Measurements from ENCODE around the gene CACNA1I.

The CACNA1I gene

DNA sequence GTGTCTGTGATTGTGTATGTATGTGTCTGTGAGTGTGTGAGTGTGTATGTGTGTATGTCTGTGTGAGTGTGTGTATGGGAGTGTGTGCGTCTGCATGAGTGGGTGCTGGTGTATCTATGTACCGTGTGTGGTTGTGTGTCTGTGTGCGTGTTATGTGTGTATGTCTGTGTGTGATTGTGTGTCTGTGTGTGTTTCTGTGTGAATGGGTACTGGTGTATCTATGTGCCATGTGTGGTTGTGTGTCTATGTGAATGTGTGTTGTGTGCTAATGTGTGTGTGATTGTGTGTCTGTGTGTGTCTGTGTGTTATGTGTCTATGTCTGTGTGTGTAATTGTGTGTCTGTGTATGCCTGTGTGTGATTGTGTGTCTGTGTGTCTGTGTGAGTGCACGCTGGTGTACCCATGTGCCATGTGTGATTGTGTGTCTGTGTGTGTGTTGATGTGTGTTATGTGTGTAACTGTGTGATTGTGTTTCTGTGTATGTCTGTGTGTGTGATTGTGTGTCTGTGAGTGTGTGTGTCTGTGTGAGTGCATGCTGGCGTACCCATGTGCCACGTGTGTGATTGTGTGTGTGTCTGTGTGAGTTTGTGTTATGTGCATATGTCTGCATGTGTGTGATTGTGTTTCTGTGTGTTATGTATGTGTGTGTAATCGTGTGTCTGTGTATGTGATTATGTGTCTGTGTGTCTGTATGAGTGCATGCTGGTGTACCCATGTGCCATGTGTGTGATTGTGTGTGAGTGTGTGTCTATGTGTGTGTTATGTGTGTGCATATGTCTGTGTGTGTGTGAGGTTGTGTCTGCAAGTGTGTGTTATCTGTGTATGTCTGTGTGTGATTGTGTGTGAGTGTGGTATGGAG is 6.8 kb upstream of the CACNA1I start:
- no peak overlapping the region for H3K27ac ChIP-seq
- no peak overlapping the region for H3K4me3 ChIP-seq

DNA sequence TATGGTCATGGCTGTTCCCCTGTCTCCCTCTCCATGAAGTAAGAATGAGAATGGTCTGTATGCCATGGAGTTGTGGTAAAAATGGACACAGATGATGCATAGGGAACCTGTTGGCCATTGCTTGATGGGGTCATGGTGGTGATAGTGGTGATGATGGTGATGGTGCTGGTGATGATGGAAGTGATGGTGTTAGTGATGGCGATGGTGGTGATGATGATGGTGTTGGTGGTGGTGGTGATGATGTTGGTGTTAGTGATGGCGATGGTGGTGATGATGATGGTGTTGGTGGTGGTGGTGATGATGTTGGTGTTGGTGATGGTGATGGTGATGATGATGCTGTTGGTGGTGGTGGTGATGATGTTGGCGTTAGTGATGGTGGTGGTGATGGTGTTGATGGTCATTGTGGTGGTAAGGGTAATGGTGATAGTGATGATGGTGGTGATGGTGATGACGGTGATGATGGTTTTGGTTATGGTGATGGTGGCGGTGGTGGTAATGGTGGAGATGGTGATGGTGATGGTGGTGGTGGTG is 5.1 kb upstream of the CACNA1I start:
- no peak overlapping the region for H3K27ac ChIP-seq
- H3K4me3 ChIP-seq: no peak overlapping the region

- Histone ChIP-seq H3K27ac (no peak overlapping the region), H3K4me3 (no peak overlapping the region)
Measured at GRCh38 chr22:39567135-39567946, 3.2 kb upstream of the CACNA1I start.

GRCh38 chr22:39568278-39568981 is 2.1 kb upstream of the CACNA1I start:
- H3K27ac ChIP-seq: no peak overlapping the region
- no peak overlapping the region for H3K4me3 ChIP-seq

GRCh38 chr22:39569066-39569465 is 1.5 kb upstream of the CACNA1I start:
- Histone ChIP-seq H3K4me3 (no peak overlapping the region), H3K27ac (no peak overlapping the region)

DNA sequence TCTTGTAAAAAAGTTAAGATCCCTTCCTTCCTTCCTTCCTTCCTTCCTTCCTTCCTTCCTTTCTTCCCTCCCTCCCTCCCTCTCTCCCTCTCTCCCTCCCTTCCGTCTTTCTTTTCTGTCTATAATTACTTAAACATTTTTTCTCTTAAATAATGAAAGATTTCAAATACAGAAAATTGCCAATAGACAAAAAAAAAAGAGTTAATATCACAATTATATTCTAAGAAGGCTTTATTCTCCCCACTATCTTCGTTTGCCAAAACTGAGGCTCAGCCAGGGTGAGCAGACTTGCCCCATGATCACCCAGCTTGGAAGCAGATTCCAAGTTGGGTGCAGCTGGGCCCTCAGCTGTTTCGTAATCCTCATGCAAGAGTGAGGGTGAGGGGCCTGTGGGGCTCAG is 327 bp upstream of the CACNA1I start:
- Histone ChIP-seq H3K4me3 (no peak overlapping the region), H3K27ac (no peak overlapping the region)

DNA sequence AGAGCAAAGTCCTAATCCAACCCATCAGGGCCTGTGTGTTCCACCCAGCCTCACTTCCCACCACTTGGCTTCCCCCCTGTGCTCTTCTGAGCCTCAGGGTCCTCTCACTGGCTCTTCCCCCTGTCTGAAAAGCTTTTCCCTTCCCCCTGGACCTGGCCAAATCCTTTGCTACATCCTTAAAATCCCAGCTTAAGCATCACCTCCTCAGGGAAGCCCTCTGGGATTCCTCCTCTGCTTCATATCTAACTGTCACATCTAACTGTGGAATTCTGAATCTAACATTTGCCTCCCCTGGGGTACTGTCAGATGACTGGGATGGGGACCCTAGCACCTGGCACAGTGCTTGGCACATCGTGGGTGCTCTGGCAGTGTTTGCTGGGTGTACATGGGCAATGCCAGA is 985 bp downstream of the CACNA1I start:
- no peak overlapping the region for H3K4me3 ChIP-seq
- H3K27ac ChIP-seq: no peak overlapping the region

- Histone ChIP-seq H3K4me3 (no peak overlapping the region), H3K27ac (no peak overlapping the region)
Measured at GRCh38 chr22:39574779-39575551, 4.4 kb downstream of the CACNA1I start.

DNA sequence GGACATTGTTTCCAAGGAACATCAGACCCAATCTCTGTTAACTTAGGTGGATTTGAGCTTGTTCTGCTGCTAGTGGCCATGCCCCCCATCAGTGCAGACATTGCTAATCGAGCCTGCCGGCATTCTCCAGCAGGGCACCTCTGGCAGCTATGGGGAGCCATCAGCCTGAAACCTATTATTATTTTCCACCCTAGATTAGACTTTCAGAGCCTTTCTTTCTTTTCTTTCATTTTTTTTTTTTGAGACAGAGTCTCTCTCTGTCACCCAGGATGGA is 4.9 kb downstream of the CACNA1I start:
- Histone ChIP-seq H3K4me3 (no peak overlapping the region), H3K27ac (no peak overlapping the region)

- H3K4me3 ChIP-seq: no peak overlapping the region
- no peak overlapping the region for H3K27ac ChIP-seq
Measured at GRCh38 chr22:39576027-39576426, 5.5 kb downstream of the CACNA1I start.

- H3K27ac ChIP-seq: no peak overlapping the region
- no peak overlapping the region for H3K4me3 ChIP-seq
Measured at GRCh38 chr22:39577366-39577765, 6.8 kb downstream of the CACNA1I start.

- no peak overlapping the region for H3K27ac ChIP-seq
- no peak overlapping the region for H3K4me3 ChIP-seq
Measured at GRCh38 chr22:39577900-39578299, 7.3 kb downstream of the CACNA1I start.

DNA sequence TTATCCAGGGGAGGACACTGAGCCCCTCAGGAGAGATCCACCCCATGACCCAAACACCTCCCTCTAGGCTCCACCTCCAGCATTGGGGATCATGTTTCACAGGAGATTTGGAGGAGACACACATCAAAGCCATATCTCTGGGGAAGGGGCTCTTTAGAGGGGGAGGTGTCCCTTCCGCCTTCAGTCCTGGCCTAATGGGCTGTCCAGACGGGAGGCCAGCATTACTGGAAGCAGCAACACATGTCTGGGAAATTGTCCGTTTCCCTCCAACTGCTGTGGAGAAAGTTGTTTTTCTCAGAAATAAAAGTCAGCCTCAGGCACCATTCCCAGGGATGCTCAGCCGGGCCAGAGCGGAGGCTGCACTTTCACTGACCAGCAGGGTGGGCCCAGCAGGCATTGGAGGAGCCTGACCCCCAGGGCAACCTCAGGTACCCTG is 9.5 kb downstream of the CACNA1I start:
- no peak overlapping the region for H3K4me3 ChIP-seq
- H3K27ac ChIP-seq: no peak overlapping the region

GRCh38 chr22:39580795-39581194 is 10.2 kb downstream of the CACNA1I start:
- H3K27ac ChIP-seq: no peak overlapping the region

DNA sequence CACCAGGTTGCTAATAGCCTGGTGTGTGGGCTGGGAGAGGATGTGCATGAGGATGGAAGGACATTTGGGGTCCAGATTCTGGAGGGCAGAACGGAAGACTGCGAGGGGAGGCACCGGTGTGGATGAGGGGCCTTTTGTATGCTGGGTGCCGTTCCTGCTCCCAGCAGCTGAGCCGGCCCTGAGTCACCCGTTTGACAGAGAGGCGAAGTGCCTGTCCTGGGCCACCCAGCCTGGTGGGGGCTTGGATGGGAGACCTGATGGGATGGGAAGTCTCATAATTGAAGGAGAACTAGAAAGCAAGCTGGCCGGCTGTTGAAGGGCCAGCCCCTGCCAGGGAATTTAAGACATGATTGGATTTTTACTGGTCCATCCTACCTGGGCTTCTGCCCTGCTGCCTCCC is 10.8 kb downstream of the CACNA1I start:
- H3K27ac ChIP-seq: no peak overlapping the region

More at GRCh38 chr22:39580795-39581194, 10.2 kb downstream of the CACNA1I start:
- H3K4me3 ChIP-seq: no peak overlapping the region

GRCh38 chr22:39583066-39583667 is 12.6 kb downstream of the CACNA1I start:
- H3K4me3 ChIP-seq: no peak overlapping the region
- no peak overlapping the region for H3K27ac ChIP-seq

More for the DNA sequence above, 10.8 kb downstream of the CACNA1I start:
- H3K4me3 ChIP-seq: no peak overlapping the region

- H3K4me3 ChIP-seq: no peak overlapping the region
- no peak overlapping the region for H3K27ac ChIP-seq
Measured at GRCh38 chr22:39589875-39590274, 19.3 kb downstream of the CACNA1I start.

DNA sequence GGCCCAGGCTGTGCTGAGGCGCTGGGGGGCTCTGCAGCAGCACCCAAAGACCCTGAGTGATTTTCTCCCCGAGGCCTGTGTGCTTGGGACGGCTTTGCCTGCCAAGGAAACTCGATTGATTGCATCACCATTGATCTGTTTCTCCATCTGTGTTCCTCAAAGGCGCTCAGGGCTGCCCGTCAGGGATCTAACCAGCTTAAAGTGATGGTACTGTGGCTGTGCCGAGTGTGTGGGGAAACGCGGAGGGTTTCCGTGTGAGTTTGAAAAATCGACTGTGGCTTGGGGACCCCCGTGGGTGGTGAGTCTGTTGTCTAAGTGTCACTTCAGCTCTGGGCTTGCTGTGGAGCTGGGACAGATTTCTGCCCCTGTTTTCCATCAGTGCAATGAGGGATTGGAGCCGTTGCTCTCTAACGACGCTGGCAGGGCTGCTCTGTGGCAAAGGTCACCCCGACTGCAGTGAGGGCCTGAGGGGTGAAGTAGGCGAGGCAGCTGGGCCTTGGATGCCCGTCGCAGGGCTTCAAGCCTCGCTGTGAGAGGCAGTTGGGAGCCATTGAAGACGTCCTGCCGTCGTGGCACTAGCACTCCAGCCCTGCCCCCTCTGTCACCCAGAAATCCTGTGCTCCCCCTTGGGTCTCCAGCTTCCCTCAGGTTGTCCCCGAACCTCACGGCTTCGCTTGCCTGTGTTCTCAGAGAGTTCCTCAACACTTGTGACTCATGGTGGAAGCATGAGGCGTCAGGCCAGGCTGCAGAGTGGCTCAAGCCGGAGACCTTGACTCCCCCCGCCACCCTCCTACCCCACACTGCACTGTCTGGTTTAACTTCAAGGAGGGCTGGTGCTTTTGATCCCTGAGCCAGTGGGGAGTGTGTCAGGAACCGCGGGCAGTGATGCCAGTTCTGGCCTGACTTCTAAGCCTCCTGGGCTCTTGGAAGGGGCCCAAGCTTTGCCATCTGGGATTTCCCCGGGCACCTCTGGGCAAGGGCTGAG is 21.8 kb downstream of the CACNA1I start:
- H3K4me3 ChIP-seq: no peak overlapping the region
- no peak overlapping the region for H3K27ac ChIP-seq

Data from skin epidermis (tissue), 12 donors.